Measurements from ENCODE around the gene BTRC.
"Not testable (repeated sequence)": the region's sequence is repeated elsewhere in the genome, so short reads cannot be mapped to it uniquely, and the experiment has no call there.

BTRC gene

DNA sequence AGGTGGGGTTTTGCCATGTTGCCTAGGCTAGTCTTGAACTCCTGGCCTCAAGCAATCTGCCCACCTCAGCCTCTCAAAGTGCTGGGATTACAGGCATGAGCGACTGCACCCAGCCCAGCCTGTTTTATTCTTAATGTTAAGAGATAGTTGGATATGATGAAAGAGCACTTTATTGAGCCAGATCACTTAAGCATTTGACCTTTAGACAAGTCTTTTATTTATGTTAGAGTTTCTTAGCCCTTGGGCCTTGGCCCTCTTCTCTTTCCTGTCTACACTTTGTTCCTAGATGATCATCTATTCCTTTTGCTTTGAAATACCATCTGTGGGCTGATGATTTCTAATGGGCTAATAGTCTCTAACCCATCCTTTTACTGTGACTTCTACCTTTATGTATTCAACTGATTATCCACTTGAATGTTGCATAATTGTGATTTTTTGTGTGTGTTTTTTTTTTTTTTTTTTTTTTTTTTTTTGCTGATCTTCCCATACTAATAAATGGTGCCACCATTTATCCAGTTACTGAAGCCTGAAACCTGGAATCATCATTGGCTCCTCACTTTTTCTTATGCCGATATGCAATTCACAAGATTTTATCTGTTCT is 34.8 kb downstream of the BTRC start:
- no peak for DNase-seq

DNA sequence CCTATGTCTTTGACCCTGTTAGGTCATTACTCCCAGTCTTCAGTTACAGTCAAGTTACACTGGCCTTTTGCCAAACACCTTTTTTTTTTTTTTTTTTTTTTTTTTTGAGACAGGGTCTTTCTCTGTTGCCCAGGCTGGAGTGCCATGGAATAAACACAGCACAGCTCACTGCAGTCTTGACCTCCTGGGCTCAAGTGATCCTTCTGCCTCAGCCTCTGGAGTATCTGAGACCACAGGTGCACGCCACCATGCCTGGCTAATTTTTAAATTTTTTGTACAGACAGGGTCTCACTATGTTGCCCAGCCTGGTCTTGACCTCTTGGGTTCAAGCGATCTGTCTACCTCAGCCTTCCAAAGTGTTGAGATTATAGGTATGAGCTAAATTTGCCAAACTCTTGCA is 35.6 kb downstream of the BTRC start:
- not testable (repeated sequence) for DNase-seq

GRCh38 chr10:101389986-101390531 is 36.1 kb downstream of the BTRC start:
- DNase-seq = no peak

GRCh38 chr10:101393378-101393777 is 39.4 kb downstream of the BTRC start:
- no peak for DNase-seq

DNA sequence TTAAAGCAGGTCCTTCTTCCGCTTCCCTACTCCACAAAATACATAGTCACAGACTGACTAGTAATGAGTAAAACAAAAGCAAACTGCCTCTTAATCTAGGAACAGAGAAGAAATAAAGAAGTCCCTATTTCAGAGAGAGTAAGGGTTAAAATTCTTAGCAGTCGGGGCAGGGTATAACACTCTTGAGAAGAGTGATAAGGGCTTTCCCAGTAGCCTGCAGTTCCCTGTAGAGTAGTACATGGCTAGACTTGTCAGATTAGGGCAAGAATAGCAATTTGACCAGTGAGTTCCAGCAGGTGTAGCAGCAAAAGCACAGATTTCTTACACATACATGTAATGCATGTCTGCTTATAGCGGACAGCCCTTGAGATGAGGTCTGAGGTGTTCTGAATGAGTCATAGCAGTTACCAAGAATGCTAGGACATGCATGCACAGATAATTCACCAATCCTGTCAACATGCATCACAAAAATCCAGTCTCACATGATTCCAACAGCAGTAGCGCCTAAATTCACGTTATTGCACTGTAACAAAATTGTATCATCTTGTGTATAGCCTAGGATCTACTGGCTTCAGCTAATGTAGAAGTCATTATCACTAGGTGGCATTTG is 40.7 kb downstream of the BTRC start:
- peak; percentile 30 for DNase-seq

DNA sequence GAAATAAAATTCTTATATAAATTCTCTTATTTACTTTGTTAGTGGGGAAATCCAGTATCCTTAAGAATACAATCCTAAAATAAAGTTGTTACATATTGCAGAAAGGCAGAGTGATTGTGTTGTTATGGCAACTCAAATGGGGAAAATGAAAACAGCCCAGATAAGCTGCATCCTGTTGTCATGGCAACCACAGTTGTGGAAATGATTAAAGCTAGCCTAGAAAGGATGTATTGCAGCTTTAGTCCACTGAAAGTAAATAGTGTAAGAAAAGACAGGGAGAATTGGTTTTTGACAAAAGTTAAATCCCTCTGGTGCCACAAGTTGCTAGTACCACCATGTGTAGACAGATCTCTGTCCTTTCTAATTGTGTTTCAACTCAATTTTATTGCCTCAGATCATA is 43.2 kb downstream of the BTRC start:
- DNase-seq = peak; percentile 87

DNA sequence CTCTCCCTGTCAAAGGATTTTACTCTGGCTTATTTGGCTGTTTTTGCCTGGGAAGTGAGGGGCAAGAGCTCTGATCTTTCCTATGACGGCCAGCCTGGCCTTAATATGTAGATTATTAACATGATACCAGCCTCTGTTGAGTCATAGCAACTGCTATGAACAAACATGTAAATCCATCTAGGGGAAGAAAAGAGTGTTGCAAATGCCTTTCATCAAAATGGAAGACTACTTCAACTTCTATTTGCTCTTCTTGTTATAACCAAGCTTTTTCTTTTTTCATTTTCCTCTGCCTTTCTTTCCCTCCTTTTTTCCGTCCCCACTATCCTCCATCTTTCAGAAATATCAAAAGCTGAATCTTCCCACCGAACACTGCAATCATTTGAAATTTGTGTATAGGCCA is 46.6 kb downstream of the BTRC start:
- DNase-seq = no peak

- no peak for DNase-seq
These were observed 48.7 kb downstream of the BTRC start for GRCh38 chr10:101402711-101403110.

DNA sequence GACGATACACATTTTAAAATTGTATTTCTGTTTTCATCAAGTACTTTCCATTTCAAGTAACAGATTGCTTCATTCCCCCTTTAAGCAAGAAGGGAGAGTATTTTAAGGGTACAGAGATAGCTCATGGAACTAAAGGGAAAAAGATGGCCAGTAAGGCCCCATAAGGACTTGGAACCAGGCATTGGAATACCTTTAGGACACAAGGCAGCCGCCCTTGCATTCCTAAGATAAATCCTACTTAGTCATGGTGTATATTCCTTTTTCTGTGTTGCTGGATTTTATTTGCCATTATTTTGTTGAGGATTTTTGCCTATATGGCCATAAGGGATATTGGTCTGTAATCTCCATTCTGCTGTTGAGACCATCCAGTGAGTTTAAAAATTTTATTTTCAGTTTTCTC is 49.2 kb downstream of the BTRC start:
- no peak for DNase-seq

DNA sequence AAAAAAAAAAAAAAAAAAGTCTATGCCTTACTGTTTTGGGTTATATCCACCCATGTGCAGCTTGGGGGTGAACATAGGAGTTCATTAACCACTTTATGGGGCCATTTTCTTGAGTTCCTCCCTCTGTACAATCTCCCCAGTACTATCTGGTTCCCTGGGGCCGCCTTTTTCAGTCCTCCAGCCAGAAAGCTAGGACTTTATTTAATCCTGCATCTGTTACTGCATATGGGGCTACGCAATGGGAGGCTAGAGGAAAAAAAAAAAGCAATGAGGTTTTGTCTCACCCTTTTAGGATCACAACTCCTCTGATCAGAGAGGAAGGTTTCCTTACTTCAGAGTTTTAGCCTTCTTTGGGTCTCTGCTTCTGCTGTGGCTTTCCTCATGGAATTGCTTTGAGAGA is 51.0 kb downstream of the BTRC start:
- no peak for DNase-seq

GRCh38 chr10:101411598-101411997 is 57.6 kb downstream of the BTRC start:
- no peak for DNase-seq

DNA sequence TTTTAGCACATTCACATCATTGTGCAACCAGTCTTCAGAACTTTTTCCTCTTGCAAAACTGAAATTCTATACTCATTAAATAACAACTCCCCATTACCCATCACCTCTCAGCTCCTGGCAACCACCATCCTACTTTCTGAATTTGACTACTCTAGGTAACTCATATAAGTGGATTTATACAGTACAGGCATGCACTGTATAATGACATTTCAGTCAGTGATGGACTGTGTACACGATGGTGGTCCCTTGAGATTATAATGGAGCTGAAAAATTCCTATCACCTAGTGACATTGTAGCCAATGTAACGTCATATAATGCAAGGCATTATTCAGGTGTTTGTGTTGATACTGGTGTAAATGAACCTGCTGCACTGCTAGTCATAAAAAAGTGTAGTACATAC is 60.1 kb downstream of the BTRC start:
- DNase-seq = no peak

DNA sequence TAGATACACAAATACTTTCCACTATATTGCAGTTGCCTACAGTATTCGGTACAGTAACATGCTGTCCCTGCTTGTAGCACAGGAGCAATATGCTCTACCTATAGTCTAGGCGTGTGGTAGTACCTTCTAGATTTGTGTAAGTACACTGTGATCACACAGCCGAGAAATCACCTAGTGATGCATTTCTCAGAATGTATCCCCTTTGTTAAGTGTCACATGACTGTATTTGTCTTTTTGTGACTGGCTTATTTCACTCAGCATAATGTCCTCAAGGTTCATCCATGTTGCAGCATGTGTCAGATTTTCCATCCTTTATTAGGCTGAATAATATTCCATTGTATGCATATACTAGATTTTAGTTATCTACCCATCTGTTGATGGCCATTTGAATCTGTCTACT is 61.9 kb downstream of the BTRC start:
- DNase-seq = no peak

GRCh38 chr10:101421967-101422366 is 68.0 kb downstream of the BTRC start:
- DNase-seq = not testable (repeated sequence)

GRCh38 chr10:101425535-101425934 is 71.6 kb downstream of the BTRC start:
- DNase-seq = no peak

- DNase-seq = no peak
These were observed 74.1 kb downstream of the BTRC start for GRCh38 chr10:101428036-101428435.

GRCh38 chr10:101429423-101429822 is 75.5 kb downstream of the BTRC start:
- DNase-seq = no peak

GRCh38 chr10:101436302-101436701 is 82.3 kb downstream of the BTRC start:
- no peak for DNase-seq

GRCh38 chr10:101438881-101439391 is 85.0 kb downstream of the BTRC start:
- DNase-seq = no peak

DNA sequence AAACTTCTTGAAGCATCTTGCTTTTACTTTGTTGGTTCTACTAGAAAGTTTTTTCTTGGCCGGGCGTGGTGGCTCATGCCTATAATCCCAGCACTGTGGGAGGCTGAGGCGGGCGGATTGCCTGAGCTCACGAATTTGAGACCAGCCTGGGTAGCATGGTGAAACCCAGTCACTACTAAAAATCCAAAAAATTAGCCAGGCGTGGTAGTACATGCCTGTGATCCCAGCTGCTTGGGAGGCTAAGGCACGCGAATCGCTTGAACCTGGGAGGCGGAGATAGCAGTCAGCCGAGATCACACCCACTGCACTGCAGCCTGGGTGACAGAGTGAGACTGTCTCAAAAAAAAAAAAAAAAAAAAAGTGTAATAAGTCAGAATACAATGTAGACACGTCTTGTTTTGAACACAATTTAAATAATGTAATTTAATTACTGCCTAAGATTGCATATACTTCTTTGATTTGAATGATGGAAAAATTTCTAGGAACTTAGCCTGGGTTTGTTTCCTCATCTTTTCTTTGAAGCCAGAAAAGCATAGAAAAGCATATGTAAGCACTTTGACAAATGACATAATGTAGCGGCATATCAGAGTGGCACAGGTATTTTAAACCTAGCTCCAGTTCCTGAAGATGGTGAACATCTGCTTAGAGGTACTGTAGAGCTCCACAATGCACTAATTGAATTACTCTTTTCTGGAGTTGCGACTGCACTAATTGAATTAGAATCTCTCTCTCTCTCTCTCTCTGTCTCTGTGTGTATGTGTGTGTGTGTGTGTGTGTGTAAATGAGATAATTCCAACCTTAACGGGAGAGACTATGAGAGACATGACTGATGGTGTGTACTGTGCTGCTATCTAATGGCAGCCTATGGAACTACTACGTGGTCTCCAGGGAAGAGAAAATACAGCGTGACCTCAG is 87.8 kb downstream of the BTRC start:
- DNase-seq = peak; percentile 44

GRCh38 chr10:101442456-101442800 is 88.5 kb downstream of the BTRC start:
- no peak for DNase-seq

DNA sequence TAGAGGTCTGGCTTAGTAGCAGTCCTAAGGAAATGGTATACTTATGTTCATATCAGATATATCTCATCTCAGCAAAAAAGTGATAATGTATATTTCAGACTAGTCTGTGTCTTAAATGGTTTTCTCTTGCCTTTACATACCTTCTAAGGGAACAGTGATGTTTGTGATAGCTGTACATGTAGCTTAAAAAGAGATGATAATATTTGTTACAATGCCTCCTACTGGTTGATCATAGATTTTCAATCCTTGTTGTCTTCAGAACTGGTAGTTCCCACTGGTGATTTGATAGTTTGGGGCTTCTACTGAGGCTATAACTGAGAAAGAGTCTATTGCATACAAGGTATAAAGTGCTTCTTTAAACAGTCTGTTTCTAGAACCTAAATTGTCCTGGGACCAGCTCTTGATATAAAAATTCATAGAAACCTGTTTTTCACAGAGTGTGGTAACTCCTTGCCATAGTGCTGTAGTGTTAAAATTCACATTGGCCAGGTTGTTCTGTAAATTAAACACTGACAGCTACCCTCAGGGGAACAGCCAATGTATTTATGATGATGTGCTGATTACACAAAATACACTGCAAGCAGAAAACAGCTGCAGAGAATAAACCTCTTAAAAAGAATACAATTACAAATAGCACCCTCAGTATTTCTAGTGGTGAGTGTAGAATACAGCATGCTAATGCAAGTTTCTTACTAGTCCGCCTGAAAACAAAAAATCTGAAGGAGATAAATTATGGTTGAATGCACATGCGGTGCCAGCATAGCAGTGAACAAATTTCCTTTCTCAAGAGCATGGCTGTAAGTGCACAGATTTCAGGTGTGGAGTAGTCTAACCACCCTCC is 90.3 kb downstream of the BTRC start:
- no peak for DNase-seq

DNA sequence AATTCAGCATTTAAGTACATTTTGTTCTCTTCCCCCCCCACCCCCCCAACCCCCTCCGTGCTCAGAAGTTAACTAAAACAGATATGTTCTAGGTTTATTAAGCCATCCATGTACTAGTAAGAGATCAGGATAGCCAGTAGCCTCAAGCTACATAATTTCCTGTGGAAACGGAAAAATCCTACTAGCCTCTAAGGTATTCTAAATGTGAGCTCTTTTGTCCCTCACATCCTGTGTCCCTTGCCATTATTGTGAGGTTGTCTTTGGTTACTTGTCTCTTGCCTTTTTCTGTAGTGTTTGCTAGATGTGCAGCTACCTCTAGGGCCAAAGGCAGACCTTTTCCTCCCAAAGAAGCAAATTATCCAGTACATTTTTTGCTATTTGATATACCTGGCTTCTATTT is 92.1 kb downstream of the BTRC start:
- no peak for DNase-seq

All from CD4-positive, alpha-beta T cell treated with Interleukin-4 for 4 hours (primary cell).